Liver (tissue), 3 donors: Measurements from ENCODE around the gene NSUN4.
"Not testable (repeated sequence)": the region's sequence is repeated elsewhere in the genome, so short reads cannot be mapped to it uniquely, and the experiment has no call there.

Source experiments
- FOXA1 ChIP-seq: IDR thresholded peaks from 2 replicates; pipeline ENCODE4 v1.6.1; 2016; ENCODE audit warnings: antibody characterized with exemption
- GABPA ChIP-seq, 2 donors: IDR thresholded peaks in 1 of 2; conservative IDR thresholded peaks in 1 of 2; 2 replicates each; pipeline ENCODE4 v1.6.1; 2016; ENCODE audit warnings: antibody characterized with exemption in 2 of 2, mild to moderate bottlenecking in 1 of 2, moderate library complexity in 1 of 2
- HNF4A ChIP-seq, 2 donors: conservative IDR thresholded peaks; 2 replicates each; pipeline ENCODE4 v1.6.1; 2016; ENCODE audit warnings: antibody characterized with exemption in 2 of 2, mild to moderate bottlenecking in 2 of 2
- RAD21 ChIP-seq, 2 donors: IDR thresholded peaks; 2 replicates each; pipeline ENCODE4 v1.6.1; 2016; ENCODE audit warnings: antibody characterized with exemption in 2 of 2, mild to moderate bottlenecking in 2 of 2
- RXRA ChIP-seq, 2 donors: IDR thresholded peaks; 2 replicates each; pipeline ENCODE4 v1.6.1; 2017 to 2018; ENCODE audit warnings: antibody characterized with exemption in 2 of 2, mild to moderate bottlenecking in 1 of 2
- SP1 ChIP-seq: IDR thresholded peaks from 2 replicates; pipeline ENCODE4 v1.6.1; 2018; ENCODE audit warnings: antibody characterized with exemption, mild to moderate bottlenecking
- TF ChIP-seq, protein P1 (sequence below): fragments of 150-350 bp; IDR thresholded peaks from 2 replicates; pipeline ENCODE4 v1.5.1; 2017; ENCODE audit warnings: improper control_type of control experiment, low read depth, low read length; ENCODE audit not compliant: missing input control
- TF ChIP-seq, protein P2 (sequence below): IDR thresholded peaks from 2 replicates; pipeline ENCODE4 v1.6.1; 2016; ENCODE audit warnings: antibody characterized with exemption
- TF ChIP-seq, protein P3 (sequence below): IDR thresholded peaks from 2 replicates; pipeline ENCODE4 v1.6.1; 2016; ENCODE audit warnings: antibody characterized with exemption, mild to moderate bottlenecking
- TF ChIP-seq, protein P4 (sequence below): IDR thresholded peaks from 2 replicates; pipeline ENCODE4 v1.6.1; 2016; ENCODE audit warnings: antibody characterized with exemption
- donor health status: healthy.
- donor health status: healthy.

DNA sequence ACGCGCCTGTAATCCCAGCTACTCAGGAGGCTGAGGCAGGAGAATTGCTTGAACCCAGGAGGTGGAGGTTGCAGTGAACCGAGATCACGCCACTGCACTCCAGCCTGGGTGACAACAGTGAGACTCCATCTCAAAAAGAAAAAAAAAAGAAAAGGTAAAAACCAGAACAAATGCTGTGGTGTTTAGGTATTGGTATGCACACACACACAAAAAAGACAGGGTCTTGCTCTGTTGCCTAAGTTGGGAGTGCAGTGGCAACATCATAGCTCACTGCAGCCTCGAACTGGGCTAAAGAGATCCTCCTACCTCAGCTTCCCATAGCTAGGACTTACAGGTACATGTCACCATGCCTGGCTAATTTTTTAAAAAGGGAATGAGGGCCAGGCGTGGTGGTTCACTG lies 21.3 kb upstream of the NSUN4 start:
- not testable (repeated sequence) for TF ChIP-seq GABPA (IDR thresholded peaks at IDR 0.05 in 1 of 2, conservative IDR thresholded peaks at IDR 0.05 in 1 of 2); RAD21 (IDR thresholded peaks at IDR 0.05); FOXA1; RXRA (IDR thresholded peaks at IDR 0.05); SP1; HNF4A (conservative IDR thresholded peaks at IDR 0.05)
- TF ChIP-seq, protein P1, sequence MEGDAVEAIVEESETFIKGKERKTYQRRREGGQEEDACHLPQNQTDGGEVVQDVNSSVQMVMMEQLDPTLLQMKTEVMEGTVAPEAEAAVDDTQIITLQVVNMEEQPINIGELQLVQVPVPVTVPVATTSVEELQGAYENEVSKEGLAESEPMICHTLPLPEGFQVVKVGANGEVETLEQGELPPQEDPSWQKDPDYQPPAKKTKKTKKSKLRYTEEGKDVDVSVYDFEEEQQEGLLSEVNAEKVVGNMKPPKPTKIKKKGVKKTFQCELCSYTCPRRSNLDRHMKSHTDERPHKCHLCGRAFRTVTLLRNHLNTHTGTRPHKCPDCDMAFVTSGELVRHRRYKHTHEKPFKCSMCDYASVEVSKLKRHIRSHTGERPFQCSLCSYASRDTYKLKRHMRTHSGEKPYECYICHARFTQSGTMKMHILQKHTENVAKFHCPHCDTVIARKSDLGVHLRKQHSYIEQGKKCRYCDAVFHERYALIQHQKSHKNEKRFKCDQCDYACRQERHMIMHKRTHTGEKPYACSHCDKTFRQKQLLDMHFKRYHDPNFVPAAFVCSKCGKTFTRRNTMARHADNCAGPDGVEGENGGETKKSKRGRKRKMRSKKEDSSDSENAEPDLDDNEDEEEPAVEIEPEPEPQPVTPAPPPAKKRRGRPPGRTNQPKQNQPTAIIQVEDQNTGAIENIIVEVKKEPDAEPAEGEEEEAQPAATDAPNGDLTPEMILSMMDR: not testable (repeated sequence)
- TF ChIP-seq, protein P2, sequence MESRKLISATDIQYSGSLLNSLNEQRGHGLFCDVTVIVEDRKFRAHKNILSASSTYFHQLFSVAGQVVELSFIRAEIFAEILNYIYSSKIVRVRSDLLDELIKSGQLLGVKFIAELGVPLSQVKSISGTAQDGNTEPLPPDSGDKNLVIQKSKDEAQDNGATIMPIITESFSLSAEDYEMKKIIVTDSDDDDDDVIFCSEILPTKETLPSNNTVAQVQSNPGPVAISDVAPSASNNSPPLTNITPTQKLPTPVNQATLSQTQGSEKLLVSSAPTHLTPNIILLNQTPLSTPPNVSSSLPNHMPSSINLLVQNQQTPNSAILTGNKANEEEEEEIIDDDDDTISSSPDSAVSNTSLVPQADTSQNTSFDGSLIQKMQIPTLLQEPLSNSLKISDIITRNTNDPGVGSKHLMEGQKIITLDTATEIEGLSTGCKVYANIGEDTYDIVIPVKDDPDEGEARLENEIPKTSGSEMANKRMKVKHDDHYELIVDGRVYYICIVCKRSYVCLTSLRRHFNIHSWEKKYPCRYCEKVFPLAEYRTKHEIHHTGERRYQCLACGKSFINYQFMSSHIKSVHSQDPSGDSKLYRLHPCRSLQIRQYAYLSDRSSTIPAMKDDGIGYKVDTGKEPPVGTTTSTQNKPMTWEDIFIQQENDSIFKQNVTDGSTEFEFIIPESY: not testable (repeated sequence)
- TF ChIP-seq, protein P3, sequence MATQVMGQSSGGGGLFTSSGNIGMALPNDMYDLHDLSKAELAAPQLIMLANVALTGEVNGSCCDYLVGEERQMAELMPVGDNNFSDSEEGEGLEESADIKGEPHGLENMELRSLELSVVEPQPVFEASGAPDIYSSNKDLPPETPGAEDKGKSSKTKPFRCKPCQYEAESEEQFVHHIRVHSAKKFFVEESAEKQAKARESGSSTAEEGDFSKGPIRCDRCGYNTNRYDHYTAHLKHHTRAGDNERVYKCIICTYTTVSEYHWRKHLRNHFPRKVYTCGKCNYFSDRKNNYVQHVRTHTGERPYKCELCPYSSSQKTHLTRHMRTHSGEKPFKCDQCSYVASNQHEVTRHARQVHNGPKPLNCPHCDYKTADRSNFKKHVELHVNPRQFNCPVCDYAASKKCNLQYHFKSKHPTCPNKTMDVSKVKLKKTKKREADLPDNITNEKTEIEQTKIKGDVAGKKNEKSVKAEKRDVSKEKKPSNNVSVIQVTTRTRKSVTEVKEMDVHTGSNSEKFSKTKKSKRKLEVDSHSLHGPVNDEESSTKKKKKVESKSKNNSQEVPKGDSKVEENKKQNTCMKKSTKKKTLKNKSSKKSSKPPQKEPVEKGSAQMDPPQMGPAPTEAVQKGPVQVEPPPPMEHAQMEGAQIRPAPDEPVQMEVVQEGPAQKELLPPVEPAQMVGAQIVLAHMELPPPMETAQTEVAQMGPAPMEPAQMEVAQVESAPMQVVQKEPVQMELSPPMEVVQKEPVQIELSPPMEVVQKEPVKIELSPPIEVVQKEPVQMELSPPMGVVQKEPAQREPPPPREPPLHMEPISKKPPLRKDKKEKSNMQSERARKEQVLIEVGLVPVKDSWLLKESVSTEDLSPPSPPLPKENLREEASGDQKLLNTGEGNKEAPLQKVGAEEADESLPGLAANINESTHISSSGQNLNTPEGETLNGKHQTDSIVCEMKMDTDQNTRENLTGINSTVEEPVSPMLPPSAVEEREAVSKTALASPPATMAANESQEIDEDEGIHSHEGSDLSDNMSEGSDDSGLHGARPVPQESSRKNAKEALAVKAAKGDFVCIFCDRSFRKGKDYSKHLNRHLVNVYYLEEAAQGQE: not testable (repeated sequence)
- TF ChIP-seq, protein P4, sequence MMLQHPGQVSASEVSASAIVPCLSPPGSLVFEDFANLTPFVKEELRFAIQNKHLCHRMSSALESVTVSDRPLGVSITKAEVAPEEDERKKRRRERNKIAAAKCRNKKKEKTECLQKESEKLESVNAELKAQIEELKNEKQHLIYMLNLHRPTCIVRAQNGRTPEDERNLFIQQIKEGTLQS: not testable (repeated sequence)
